Activated gamma-delta T cell (primary cell): ENCODE data around the gene CSH1.
"Not testable (repeated sequence)": the region's sequence is repeated elsewhere in the genome, so short reads cannot be mapped to it uniquely, and the experiment has no call there.

Experiments
- DNase-seq: peaks from one replicate; lab custom pipeline; 2025; lab: John Stamatoyannopoulos, UW

The CSH1 gene

GRCh38 chr17:63904796-63905195 lies 8.4 kb upstream of the CSH1 start:
- not testable (repeated sequence) for DNase-seq

GRCh38 chr17:63903787-63904201 lies 7.4 kb upstream of the CSH1 start:
- not testable (repeated sequence) for DNase-seq

GRCh38 chr17:63901971-63902370 lies 5.6 kb upstream of the CSH1 start:
- not testable (repeated sequence) for DNase-seq

- DNase-seq, result not testable (repeated sequence)
Measured at GRCh38 chr17:63898899-63899798, 2.8 kb upstream of the CSH1 start.

- not testable (repeated sequence) for DNase-seq
Measured at GRCh38 chr17:63894821-63895220, 1.6 kb downstream of the CSH1 start.

GRCh38 chr17:63894021-63894420 lies 2.4 kb downstream of the CSH1 start:
- not testable (repeated sequence) for DNase-seq

- not testable (repeated sequence) for DNase-seq
Measured at GRCh38 chr17:63892316-63893037, 3.9 kb downstream of the CSH1 start.

- DNase-seq, result not testable (repeated sequence)
Measured at GRCh38 chr17:63889026-63889848, 7.1 kb downstream of the CSH1 start.

- DNase-seq, result not testable (repeated sequence)
Measured at GRCh38 chr17:63885119-63885518, 11.3 kb downstream of the CSH1 start.

GRCh38 chr17:63882626-63883126 lies 13.7 kb downstream of the CSH1 start:
- not testable (repeated sequence) for DNase-seq

GRCh38 chr17:63881935-63882601 lies 14.3 kb downstream of the CSH1 start, which contains the start of gene GH2:
TSS of gene GH2 (minus strand) at chr17:63881944. CDS start at chr17:63881801, 143 bp downstream.
- no peak for DNase-seq

GRCh38 chr17:63881337-63881736 lies 15.0 kb downstream of the CSH1 start:
- DNase-seq, result not testable (repeated sequence)

GRCh38 chr17:63880706-63881105 lies 15.7 kb downstream of the CSH1 start:
- DNase-seq, result no peak

- not testable (repeated sequence) for DNase-seq
Measured at GRCh38 chr17:63878413-63878812, 18.0 kb downstream of the CSH1 start.

GRCh38 chr17:63874693-63875092 lies 21.7 kb downstream of the CSH1 start:
- not testable (repeated sequence) for DNase-seq

GRCh38 chr17:63874061-63874626 lies 22.2 kb downstream of the CSH1 start:
- not testable (repeated sequence) for DNase-seq

- DNase-seq, result not testable (repeated sequence)
Measured at GRCh38 chr17:63873577-63873976, 22.8 kb downstream of the CSH1 start, which contains the start of gene CSH2. TSS of gene CSH2 (minus strand) at chr17:63873677. CDS start at chr17:63873614, 63 bp downstream.

GRCh38 chr17:63871646-63872365 lies 24.6 kb downstream of the CSH1 start:
- not testable (repeated sequence) for DNase-seq

- DNase-seq, result not testable (repeated sequence)
Measured at GRCh38 chr17:63870292-63870665, 26.1 kb downstream of the CSH1 start.
